Myocyte (in vitro differentiated cells): Measurements from ENCODE around the gene MCRS1. TPM values are rescaled to one million over a fixed set of nuclear protein-coding genes. Genes with fewer than 3 reads are reported as not detected.
"Not testable (repeated sequence)": the region's sequence is repeated elsewhere in the genome, so short reads cannot be mapped to it uniquely, and the experiment has no call there.

ENCODE experiments used
- DNase-seq: peaks from one replicate; pipeline ENCODE4 v3.0.0-alpha.2; 2012; ENCODE audit warnings: low read depth
- total RNA-seq: library from RNA; depleted of rRNA; stranded (reverse); fragments of >200 nt; gene quantifications from 2 replicates; pipeline ENCODE4 v1.2.3, GENCODE V29; 2014

MCRS1 gene
- total RNA-seq, 1 donor from 2014 or later, result 98.1 TPM

DNA sequence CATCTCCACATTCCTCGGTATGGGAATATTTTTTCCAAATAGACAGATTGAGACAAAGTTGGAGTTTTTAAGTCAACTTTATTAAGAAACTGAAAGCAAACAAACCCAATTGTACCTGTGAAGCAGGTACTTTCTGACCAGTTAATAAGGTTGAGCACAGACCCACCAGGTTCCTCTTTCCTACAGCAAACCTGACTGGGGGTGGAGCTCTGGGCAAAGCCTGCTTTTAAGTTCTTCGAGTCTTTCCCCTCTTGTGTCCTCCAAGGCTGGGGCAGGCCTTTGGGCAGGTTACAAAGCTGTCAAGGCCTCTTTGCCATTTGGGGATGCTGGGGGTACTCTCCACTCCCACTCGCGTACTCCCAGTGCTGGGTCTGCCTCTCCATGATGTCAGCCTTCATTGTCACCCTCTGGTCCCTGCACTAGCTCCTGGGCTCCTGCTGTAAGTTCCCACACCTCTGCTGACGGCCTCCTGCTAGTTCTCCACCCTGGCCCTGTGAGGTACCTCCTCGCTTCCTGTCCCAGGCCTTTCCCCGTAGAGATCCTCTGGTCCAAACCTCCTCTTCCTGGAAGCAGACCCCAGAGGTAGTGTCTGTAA lies 25.9 kb downstream of the MCRS1 start:
- DNase-seq, result no peak

DNA sequence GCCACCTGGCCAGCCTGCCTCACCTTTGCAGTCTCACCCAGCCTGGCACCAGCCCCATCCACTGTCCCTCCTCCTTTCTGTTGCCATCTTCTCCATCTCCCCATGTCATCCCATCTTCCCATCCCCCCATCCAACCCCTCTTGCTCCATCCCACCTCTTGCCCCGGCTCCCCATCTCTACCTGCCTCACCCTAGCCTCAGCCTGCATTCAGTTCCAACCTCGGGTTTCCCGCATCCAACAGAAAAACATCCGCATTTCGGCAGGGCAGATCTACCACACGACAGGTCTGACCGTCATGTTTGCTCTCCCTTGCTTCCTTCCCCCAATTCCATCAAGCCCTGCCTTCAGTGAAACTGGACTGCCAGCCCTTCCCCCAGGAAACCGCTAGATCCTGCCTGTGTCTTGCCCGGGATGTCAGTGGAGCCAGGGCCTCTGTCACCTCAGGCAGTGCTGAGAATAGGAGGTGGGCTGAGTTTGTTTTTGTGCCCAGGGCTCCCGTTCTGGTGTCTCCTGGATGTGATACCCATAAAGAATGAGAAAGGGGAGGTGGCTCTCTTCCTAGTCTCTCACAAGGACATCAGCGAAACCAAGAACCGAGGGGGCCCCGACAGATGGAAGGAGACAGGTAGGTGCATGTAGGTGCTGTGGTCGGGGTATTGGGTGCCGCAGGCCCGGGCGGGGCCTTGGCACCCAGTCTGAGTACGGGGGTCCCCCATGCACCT lies 26.6 kb downstream of the MCRS1 start:
- DNase-seq, result no peak

DNA sequence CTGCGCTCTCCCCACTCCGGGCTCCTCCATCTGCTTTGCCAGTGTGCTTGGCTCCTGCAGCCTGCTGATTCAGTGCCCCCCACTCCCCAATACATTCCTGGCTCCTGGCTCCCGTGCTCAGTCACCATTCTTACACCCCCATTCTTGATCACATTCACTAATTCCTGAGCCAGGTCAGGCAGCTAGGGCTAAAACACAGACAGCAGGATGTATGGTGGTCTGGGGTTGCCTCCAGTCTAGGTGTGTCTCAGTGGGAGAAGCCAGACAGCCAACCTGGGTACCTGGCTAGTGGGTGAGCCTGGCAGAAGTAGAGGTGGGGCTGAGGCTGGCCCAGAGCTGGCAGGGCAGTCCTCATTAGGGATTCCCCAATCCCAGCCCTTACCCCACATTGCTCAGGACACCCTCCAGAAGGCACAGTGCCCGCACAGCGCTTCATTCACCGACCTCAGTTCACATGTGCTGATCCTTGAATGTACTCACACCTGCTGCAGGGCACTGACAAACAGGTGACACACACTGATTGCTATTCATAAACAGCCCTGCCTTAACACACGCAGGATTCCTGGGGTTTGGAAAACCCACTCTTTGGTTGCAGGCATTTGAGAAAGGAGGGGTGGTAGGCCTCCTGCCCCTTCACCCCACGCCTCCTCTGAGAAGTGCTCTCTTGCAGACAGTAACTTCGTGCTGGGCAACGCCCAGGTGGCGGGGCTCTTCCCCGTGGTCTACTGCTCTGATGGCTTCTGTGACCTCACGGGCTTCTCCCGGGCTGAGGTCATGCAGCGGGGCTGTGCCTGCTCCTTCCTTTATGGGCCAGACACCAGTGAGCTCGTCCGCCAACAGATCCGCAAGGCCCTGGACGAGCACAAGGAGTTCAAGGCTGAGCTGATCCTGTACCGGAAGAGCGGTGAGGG lies 27.5 kb downstream of the MCRS1 start:
- peak; percentile 90 for DNase-seq

DNA sequence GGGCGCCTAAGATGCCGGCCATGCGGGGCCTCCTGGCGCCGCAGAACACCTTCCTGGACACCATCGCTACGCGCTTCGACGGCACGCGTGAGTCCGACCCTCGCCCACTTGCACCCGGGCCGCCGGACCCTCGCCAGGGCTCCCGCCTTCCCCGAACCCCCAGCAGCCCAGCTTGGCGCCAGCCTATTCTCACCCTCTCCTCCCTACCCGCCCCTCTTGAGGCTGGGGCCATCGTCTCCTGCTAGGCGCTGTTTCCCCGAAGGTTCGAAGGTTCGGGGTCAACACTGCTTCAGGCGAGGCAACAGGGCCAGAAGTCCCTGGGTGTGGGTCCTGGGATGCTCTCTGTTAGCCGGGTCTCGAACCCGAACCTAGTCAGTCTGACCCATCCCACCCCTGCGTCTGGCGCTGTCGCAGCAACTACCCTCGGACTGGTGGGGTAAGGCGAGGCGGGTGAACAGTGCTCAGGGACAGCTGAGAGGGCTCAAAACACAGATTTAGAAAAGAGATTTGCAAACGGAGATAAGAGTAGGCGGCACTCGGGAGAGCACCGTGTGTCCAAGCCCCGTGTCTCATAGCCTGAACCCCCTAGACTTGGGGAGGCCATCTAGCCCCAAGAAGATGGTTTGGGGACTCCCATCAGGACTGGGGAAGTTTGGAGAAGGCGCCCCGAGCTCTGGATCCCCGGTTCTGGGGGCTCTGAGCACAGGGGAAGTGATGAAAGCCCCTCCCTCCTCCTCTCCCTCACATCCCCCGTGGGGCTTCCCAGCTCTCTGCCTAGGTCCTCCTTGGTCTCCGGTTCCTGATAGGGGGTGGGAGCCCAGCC lies 28.3 kb downstream of the MCRS1 start:
- no peak for DNase-seq

DNA sequence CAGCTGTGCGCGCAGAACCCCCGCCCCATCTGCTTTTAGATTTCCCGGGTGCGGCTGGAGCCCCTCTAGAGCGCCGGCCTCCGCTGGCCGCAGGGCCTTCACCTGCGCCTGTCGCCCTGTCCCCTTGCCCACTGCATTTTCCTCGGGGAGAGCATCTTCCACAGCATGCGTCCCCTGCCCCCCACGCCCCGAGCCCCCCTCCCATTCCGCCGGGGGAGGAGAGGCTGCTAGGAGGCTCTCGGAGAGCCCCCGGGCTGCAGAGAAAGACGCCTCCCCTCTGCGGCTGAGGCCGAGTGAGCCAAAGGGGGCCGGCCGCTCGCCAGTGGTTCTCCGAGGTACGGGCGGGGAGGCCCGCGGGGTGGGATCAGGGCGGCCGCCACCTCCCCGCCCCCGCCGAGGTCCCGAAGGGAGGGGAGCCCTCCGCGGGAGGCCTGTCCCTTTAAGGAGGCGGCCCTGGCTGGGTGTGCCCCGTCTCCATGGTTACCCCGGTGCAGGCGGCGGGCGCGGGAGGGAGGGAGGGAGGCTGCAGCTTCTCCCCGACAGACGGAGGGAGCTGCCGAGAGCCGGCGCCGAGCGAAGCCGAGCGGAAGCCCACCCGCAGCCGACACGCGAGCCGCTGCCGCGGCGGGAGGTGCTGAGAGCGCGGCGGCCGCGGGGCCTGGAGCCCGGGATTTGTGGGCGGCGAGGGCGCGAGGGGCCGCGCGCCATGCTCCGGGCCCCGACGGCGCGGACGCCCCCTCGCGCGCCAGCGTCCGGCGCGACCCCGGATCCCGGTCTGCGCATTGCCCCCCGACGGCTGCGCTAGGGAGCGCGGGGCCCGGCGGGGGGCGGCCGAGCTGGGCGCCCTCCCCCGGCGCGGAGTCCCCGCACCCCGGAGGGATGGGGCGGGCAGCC lies 29.2 kb downstream of the MCRS1 start, which contains the start of gene KCNH3:
Gene KCNH3 (plus strand): TSS at position 521 of the 894 bp plus-strand sequence. CDS start 387 bp downstream, outside the sequence.
- peak; percentile 78 for DNase-seq

DNA sequence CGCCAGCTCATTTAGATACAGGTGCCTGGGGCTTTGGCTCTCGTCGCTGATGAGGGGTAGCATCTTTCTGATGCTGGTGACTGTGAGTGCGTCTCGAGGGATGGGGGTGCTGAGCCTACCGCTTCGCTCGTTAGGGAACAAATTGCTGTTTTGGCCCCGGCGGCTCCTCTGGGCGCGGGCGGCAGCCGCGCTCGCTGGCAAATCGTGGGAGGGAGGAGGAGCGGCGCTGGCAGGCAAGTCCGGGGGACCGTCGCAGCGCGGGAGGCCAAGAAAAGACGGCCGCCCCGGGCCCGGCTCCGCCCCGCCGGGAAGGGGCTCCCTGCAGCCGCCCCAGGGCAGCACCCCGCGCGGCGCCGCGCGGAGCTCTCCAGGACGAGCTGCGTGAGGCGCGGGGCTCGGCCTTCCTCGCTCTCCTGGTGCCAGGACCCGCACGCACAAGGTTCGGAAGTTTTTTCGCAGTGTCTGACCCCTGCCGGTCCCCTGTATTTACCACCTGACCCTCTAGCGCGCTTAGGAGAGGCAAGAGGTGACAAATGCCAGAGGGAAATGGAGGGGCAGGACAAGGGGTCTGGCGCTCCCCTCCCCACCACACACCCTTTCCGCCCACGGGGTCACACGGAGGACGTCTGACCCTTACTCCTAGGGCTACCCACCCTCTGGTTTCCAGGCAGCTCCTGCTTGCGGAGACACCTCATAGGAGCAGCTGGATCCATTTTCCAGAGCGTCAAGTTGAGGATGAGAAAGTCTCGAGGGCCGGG lies 30.0 kb downstream of the MCRS1 start:
- DNase-seq, result no peak

- DNase-seq, result no peak
These were observed 30.7 kb downstream of the MCRS1 start for GRCh38 chr12:49537231-49537751.

DNA sequence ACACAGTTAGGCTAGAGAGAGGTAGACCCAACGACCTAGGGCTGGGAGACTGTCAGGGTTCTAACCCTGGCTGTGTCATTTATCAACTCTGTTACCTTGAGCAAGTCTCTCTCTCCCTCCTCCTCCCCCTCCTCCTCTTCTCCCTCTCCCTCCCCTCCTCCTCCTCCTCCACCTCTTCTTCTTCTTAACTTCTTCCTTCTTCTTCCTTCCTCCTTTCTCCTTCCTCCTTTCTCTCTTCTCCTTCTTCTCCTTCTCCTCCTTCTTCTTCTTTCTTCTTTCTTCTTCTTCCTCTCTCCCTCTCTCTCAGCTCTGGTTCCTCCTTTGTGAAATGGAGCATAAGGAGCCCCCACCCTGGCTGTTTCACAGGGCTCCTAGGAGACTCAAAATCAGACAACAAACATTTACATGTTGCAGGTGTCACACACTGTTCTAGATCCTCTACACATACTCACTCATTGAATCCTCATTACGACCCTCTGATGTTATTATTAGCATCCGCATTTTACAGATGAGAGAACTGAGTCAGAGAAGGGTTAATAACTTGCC lies 31.3 kb downstream of the MCRS1 start:
- no peak for DNase-seq

GRCh38 chr12:49535921-49536525 lies 31.9 kb downstream of the MCRS1 start:
- DNase-seq, result no peak

- no peak for DNase-seq
These were observed 33.1 kb downstream of the MCRS1 start for GRCh38 chr12:49534731-49535278.

DNA sequence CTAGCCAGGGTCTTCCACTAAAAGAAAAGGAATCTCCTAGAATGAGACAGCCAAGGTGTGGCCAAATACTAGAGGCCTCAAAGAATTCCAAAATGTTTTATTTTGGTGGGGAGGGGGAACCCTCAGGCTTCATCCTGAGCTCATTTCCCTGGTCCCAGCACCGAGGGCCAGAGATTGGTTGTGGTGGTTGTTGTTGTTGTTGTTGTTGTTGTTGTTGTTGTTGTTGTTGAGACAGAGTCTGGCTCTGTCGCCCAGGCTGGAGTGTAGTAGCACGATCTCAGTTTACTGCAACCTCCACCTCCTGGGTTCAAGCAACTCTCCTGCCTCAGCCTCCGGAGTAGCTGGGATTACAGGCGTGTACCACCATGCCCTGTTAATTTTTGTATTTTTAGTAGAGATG lies 33.8 kb downstream of the MCRS1 start:
- DNase-seq, result not testable (repeated sequence)

DNA sequence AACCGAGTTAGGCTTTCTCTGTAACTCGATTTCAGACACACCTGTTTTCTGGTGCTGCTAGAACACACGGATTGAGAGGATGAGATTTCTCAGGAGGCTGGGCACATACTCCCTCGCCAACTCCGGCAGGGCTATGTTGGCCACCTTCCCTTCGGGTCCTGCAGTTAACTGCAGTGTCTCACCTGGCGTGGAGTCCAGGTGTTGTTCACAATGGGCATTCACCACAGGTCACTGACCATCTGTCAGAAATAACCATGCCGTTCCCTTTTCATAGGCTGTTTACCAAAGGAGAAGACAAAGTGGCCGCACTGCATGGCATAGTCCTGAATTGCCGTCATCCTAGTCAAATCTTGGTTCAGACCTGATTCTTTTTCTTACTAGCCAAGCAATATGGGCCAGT lies 34.6 kb downstream of the MCRS1 start:
- DNase-seq, result no peak

- no peak for DNase-seq
These were observed 36.2 kb downstream of the MCRS1 start for GRCh38 chr12:49531745-49532144.

DNA sequence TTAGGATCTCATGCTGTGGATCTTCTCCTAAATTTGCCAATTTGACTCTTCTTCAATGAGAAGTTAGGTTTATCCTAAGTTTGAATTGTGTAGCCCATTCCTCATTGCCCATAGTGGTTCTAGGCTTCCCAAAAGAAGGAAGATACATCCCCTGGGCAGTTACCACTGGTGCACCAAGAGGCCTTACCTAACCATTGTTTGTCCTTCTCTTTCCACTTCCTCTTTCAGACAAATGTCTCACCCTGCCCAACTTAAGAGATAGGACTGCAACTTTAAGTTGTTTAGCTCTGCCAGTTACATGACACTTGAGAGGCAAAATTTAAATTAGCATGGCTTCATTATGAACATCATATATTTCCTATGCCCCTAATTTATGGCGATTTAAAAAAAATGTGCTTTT lies 38.5 kb downstream of the MCRS1 start:
- DNase-seq, result no peak

GRCh38 chr12:49527361-49528130 lies 40.4 kb downstream of the MCRS1 start:
- no peak for DNase-seq

GRCh38 chr12:49525942-49526341 lies 42.0 kb downstream of the MCRS1 start:
- no peak for DNase-seq

DNA sequence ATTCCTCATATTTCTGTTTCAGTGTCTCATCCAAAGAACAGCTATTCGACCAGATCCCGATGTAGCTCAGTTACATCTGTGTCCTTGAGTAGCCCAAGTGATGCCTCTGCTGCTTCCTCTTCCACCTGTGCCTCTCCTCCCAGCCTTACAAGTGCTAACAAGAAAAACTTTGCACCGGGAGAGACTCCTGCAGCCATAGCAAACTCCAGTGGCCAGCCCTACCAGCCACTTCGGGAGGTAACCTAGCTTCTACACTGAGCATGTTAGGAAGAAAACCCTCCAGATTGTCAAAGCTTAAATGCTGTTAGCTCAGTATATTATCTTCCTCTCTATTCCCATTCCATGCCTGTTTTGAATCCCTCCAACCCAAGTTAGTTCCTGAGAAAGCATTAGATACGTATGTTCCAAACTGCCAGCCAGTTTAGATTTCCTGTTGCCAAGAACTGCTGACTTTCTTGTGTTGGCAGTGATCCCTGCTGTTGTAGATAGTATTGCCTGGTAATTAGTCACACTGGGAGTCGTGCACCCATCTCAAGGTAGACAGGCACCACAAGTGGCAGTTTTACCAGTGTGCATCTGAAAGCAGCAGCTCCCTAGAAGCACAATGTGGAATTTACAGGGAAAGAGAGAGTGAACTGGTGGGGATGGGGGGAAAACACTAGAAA lies 43.1 kb downstream of the MCRS1 start:
- no peak for DNase-seq
